Activated CD8-positive, alpha-beta T cell treated with anti-CD3 and anti-CD28 coated beads for 36 hours (primary cell): ENCODE data around the gene UBE2S. TPM values are rescaled to one million over a fixed set of nuclear protein-coding genes. Genes with fewer than 3 reads are reported as not detected.
A peak's percentile ranks its signal among the peaks of the same experiment; 100 is the strongest.

Source experiments
- ATAC-seq: fragments of 200-7000 bp; cut with Tn5 transposase; one replicate; pipeline ENCODE4 v1.10.0; 2021; ENCODE audit warnings: mild to moderate bottlenecking, moderate library complexity
- CTCF ChIA-PET: fragments of 350-600 bp; sonication (Branson Sonifier 250); formaldehyde crosslinking; loops from one replicate; lab custom pipeline; 2021; ENCODE audit warnings: antibody characterized with exemption; lab: Charles Lee
- POLR2A ChIA-PET: fragments of 350-600 bp; sonication (Branson Sonifier 250); formaldehyde crosslinking; loops from one replicate; lab custom pipeline; 2021; ENCODE audit warnings: antibody characterized with exemption; lab: Charles Lee
- DNase-seq: peaks from one replicate; pipeline ENCODE4 v3.0.0-alpha.2; 2020
- H3K27ac Mint-ChIP-seq: one replicate; pipeline ENCODE4 v1.8.0; 2021; ENCODE audit warnings: mild to moderate bottlenecking, mixed read lengths
- H3K27me3 Mint-ChIP-seq: one replicate; pipeline ENCODE4 v1.8.0; 2021; ENCODE audit warnings: mixed read lengths
- H3K36me3 Mint-ChIP-seq: one replicate; pipeline ENCODE4 v1.8.0; 2021; ENCODE audit warnings: low read depth, mixed read lengths
- H3K4me1 Mint-ChIP-seq: one replicate; pipeline ENCODE4 v1.8.0; 2021; ENCODE audit warnings: low read depth, mixed read lengths
- H3K4me3 Mint-ChIP-seq: one replicate; pipeline ENCODE4 v1.8.0; 2021; ENCODE audit warnings: mild to moderate bottlenecking, moderate library complexity, mixed read lengths
- H3K9me3 Mint-ChIP-seq: one replicate; pipeline ENCODE4 v1.8.0; 2021; ENCODE audit warnings: mixed read lengths
- intact Hi-C: fragments of 100-400 bp; cut with micrococcal nuclease; formaldehyde crosslinking; loops from one replicate; pipeline ENCODE4 v1.10.0; 2022
- total RNA-seq, 2 experiments: library from RNA; stranded (reverse); gene quantifications; one replicate each; pipeline ENCODE4 v1.2.3, GENCODE V29; 2021
- TF ChIP-seq, protein P1 (sequence below): fragments of 200-600 bp; IDR thresholded peaks from one replicate; pipeline ENCODE4 v1.8.0; 2022; ENCODE audit warnings: antibody characterized with exemption, mild to moderate bottlenecking

UBE2S gene
- total RNA-seq, 2 experiments from 2014 or later: 229 to 241 TPM

GRCh38 chr19:55382013-55382412 is 25.6 kb downstream of the UBE2S start:
- no peak for DNase-seq
- no peak overlapping the region for H3K27ac Mint-ChIP-seq
- intact Hi-C loops: loop anchor here (5.0 kb wide), 1 partner anchor 80 kb away; no protein-coding TSS in a partner anchor
- CTCF ChIA-PET: interaction anchor here (1.3 to 3.7 kb wide), 2 partner anchors 80 to 90 kb away, joined by 6 to 33 read pairs; no protein-coding TSS in a partner anchor
- H3K27me3 Mint-ChIP-seq: no peaks in the 10 kb centered on the region
- peaks cover 21% of the 10 kb centered on the region for H3K4me1 Mint-ChIP-seq
- POLR2A ChIA-PET: interaction anchor here (3.4 to 10.2 kb wide), 3 partner anchors 10 to 122 kb away, joined by 25 to 217 read pairs (median 37); partner anchors contain the start of genes IL11, PPP6R1 and UBE2S
- H3K9me3 Mint-ChIP-seq: no peaks in the 10 kb centered on the region
- peak overlapping the region; percentile 90 for H3K4me3 Mint-ChIP-seq
- ATAC-seq: no peak
- H3K36me3 Mint-ChIP-seq: peaks cover 28% of the 10 kb centered on the region
- TF ChIP-seq, protein P1, sequence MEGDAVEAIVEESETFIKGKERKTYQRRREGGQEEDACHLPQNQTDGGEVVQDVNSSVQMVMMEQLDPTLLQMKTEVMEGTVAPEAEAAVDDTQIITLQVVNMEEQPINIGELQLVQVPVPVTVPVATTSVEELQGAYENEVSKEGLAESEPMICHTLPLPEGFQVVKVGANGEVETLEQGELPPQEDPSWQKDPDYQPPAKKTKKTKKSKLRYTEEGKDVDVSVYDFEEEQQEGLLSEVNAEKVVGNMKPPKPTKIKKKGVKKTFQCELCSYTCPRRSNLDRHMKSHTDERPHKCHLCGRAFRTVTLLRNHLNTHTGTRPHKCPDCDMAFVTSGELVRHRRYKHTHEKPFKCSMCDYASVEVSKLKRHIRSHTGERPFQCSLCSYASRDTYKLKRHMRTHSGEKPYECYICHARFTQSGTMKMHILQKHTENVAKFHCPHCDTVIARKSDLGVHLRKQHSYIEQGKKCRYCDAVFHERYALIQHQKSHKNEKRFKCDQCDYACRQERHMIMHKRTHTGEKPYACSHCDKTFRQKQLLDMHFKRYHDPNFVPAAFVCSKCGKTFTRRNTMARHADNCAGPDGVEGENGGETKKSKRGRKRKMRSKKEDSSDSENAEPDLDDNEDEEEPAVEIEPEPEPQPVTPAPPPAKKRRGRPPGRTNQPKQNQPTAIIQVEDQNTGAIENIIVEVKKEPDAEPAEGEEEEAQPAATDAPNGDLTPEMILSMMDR: no peak

DNA sequence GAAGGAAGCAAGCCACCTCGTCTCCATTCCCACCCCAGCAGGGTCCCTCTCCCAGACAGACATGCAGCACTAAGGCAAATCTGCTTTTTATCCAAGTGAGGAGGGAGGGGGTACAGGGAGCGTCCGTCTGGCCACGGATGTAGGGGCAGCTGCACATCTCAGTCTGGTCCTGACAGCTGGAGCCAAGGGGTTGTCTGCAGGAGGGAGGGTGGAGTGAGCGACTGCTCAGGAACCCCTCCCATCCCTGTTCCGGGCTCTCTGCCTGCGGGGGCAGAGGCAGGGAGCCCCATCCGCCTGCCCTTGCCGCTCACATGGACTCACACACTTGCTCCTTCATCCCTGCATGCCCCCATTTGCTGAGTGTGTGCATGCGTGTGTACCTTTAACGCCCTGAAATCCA is 28.4 kb downstream of the UBE2S start:
- ChIA-PET POLR2A (interaction anchor here (1.5 kb wide), 1 partner anchor 10 kb away, joined by 4 read pairs; no protein-coding TSS in a partner anchor), CTCF (no interaction called here)
- Mint-ChIP-seq H3K27me3 (peaks cover 3% of the 10 kb centered on the region), H3K4me1 (peaks cover 17% of the 10 kb centered on the region), H3K36me3 (peaks cover 14% of the 10 kb centered on the region), H3K4me3 (no peak overlapping the region), H3K27ac (peak overlapping the region; percentile 34), H3K9me3 (no peaks in the 10 kb centered on the region)
- DNase-seq (no peak), ATAC-seq (no peak)
- TF ChIP-seq, protein P1: no peak
- intact Hi-C loops: no loop called here

- DNase-seq (no peak), ATAC-seq (no peak)
- Mint-ChIP-seq H3K36me3 (peaks cover 13% of the 10 kb centered on the region), H3K4me3 (no peak overlapping the region), H3K27ac (no peak overlapping the region), H3K4me1 (peaks cover 13% of the 10 kb centered on the region), H3K9me3 (no peaks in the 10 kb centered on the region), H3K27me3 (peaks cover 8% of the 10 kb centered on the region)
- CTCF ChIA-PET: no interaction called here
- intact Hi-C loops: no loop called here
- TF ChIP-seq, protein P1: no peak
- POLR2A ChIA-PET: interaction anchor here (0.6 to 1.5 kb wide), 3 partner anchors 12 to 121 kb away, joined by 3 to 4 read pairs (median 3); no protein-coding TSS in a partner anchor
These were observed 30.0 kb downstream of the UBE2S start for GRCh38 chr19:55377356-55378131.

DNA sequence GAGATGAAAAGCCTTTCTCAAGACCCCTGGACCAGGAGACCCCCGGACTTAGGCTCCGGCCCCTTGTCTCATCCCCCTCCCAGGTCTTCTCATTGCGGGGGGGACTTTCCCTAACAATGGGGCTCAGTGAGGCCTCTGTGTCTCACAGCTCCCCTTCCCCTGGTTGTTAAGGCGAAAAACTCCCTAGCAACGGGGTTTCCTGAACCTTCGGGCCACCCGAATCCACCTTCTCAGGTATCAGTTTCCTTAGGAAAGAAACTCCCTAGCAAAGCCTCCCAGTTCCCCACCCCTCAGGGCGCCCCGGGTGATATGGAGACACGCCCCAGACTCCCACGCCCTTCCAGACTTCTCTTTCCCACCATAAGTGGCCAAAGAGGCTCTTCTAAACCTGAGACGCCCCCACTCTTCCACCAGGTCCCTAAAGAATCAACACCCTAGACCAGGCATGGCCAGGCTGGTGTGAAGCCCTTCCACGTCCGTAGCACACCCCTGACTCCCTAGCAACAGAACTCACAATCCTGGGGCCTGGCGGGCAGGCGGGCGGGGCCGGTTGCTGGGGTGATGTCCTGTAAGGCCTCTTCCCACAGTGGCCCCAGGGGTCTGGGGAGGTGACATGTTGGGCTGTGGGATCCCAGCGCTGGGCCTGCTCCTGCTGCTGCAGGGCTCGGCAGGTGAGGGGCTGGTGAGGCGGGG is 31.2 kb downstream of the UBE2S start, which contains the start of gene TMEM190:
TSS of gene TMEM190 (plus strand) at position 586 of the 693 bp plus-strand sequence. CDS start at position 614, 28 bp downstream.
- DNase-seq (no peak), ATAC-seq (no peak)
- TF ChIP-seq, protein P1: no peak
- H3K36me3 Mint-ChIP-seq: peaks cover 3% of the 10 kb centered on the region
- no peaks in the 10 kb centered on the region for H3K9me3 Mint-ChIP-seq
- H3K4me3 Mint-ChIP-seq: no peak within 1 kb of the TSS
- no peak within 1 kb of the TSS for H3K27ac Mint-ChIP-seq
- intact Hi-C loops: no loop called here
- ChIA-PET CTCF (interaction anchor here (0.6 kb wide), 1 partner anchor 36 kb away, joined by 3 read pairs; no protein-coding TSS in a partner anchor), POLR2A (interaction anchor here (0.8 to 8.1 kb wide), 3 partner anchors 7 to 28 kb away, joined by 3 to 37 read pairs (median 3); partner anchors contain the start of gene TMEM238)
- peaks cover 20% of the 10 kb centered on the region for H3K27me3 Mint-ChIP-seq
- peaks cover 10% of the 10 kb centered on the region for H3K4me1 Mint-ChIP-seq
